Measurements from ENCODE around the gene CHRNA10. TPM values are rescaled to one million over a fixed set of nuclear protein-coding genes. Genes with fewer than 3 reads are reported as not detected.

CHRNA10 gene
- total RNA-seq, 1 donor: 0.86 TPM

GRCh38 chr11:3623121-3623520, 48.1 kb downstream of the CHRNA10 start:
- no peak overlapping the region for H3K4me3 ChIP-seq (ENCODE audit: low read depth, low read length)
- TF ChIP-seq, protein P1, sequence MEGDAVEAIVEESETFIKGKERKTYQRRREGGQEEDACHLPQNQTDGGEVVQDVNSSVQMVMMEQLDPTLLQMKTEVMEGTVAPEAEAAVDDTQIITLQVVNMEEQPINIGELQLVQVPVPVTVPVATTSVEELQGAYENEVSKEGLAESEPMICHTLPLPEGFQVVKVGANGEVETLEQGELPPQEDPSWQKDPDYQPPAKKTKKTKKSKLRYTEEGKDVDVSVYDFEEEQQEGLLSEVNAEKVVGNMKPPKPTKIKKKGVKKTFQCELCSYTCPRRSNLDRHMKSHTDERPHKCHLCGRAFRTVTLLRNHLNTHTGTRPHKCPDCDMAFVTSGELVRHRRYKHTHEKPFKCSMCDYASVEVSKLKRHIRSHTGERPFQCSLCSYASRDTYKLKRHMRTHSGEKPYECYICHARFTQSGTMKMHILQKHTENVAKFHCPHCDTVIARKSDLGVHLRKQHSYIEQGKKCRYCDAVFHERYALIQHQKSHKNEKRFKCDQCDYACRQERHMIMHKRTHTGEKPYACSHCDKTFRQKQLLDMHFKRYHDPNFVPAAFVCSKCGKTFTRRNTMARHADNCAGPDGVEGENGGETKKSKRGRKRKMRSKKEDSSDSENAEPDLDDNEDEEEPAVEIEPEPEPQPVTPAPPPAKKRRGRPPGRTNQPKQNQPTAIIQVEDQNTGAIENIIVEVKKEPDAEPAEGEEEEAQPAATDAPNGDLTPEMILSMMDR (IDR thresholded peaks at IDR 0.05; ENCODE audit: insufficient read depth, low read depth, low read length): no peak
- no peak for DNase-seq (ENCODE audit: low read depth)

DNA sequence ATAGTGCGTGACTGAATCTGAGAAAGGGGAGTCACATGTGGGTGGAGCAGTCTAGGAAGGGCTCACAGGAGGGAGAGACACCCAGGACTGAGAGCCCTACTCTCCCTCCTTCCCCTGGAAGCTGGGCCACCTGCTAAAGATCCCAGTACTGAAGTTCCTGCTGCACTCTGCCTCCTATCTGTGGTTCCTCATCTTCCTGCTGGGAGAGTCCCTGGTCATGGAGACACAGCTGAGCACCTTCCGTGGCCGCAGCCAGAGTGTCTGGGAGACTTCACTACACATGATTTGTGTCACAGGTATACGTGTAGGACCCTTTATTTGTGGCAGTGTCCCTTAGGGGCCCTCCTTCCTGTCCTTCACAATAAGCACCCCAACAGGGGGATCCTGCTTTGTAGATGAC, 48.7 kb downstream of the CHRNA10 start:
- TF ChIP-seq, protein P1 (IDR thresholded peaks at IDR 0.05; ENCODE audit: insufficient read depth, low read depth, low read length): no peak
- no peak for DNase-seq (ENCODE audit: low read depth)
- H3K4me3 ChIP-seq (ENCODE audit: low read depth, low read length): no peak overlapping the region

DNA sequence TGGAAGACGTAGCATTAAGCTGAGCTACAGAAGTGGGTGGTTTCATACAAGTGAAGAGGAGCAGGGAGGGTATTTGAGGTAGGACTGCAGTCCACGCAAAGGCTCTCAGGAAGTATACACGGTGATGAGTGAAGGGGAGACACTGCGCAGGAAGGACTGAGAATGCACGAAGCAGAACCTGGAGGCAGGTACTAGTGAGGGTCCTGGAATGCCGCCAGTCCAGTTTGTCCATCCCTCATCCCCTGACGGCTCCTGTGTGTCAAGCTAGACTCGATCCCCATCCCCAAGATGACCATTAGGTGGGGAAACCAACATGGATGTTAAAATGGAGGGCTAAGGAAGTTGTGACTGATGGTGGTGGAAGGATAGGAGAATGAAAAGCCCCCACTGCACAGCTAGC, 53.2 kb downstream of the CHRNA10 start:
- DNase-seq (ENCODE audit: low read depth): no peak
- TF ChIP-seq, protein P1 (IDR thresholded peaks at IDR 0.05; ENCODE audit: insufficient read depth, low read depth, low read length): no peak
- H3K4me3 ChIP-seq (ENCODE audit: low read depth, low read length): no peak overlapping the region

DNA sequence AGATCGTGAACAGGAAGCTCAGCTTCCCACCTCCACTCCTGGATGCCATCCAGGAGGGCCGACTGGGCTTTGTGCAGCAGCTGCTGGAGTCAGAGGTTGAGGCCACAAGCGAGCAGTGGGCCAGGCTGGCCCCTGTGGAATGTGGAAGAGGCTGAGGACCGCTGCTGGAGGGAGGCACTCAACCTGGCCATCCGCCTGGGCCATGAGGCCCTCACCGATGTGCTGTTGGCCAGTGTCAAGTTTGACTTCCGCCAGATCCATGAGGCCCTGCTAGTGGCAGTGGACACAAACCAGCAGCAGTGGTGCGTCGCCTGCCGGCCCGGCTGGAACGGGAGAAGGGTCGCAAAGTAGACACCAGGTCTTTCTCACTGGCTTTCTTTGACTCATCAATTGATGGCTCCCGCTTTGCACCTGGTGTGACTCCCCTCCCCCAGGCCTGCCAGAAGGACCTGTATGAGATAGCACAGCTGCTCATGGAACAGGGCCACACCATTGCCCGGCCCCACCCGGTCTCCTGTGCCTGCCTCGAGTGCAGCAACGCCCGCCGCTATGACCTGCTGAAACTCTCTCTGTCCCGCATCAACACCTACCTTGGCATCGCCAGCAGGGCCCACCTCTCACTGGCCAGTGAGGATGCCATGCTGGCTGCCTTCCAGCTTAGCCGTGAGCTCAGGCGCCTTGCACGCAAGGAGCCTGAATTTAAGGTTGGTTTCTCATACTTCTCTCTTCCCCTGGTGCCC, 54.3 kb downstream of the CHRNA10 start:
- no peak for DNase-seq (ENCODE audit: low read depth)
- TF ChIP-seq, protein P1 (IDR thresholded peaks at IDR 0.05; ENCODE audit: insufficient read depth, low read depth, low read length): no peak
- no peak overlapping the region for H3K4me3 ChIP-seq (ENCODE audit: low read depth, low read length)

- no peak for DNase-seq (ENCODE audit: low read depth)
- TF ChIP-seq, protein P1 (IDR thresholded peaks at IDR 0.05; ENCODE audit: insufficient read depth, low read depth, low read length): no peak
- H3K4me3 ChIP-seq (ENCODE audit: low read depth, low read length): no peak overlapping the region
Observed at GRCh38 chr11:3615998-3616397, 55.2 kb downstream of the CHRNA10 start.

Small RNA genes lying within 50 kb of the gene (small RNA-seq; reads per million reads assigned to genes)
- gene RF00019 (not detected), gene RNU6-1143P (not detected)

Other genes with a start within 250 kb of the CHRNA10 start
- gene ART5, start 29.4 kb downstream of the CHRNA10 start, total RNA-seq: not detected in 2 replicates
- gene ART1, start 26.3 kb downstream of the CHRNA10 start, total RNA-seq: not detected in 2 replicates
- gene NUP98, start 126.2 kb upstream of the CHRNA10 start, total RNA-seq: 136 and 183 TPM in 2 replicates
- 7.4 and 8.2 TPM in 2 replicates for gene PGAP2, start 137.2 kb upstream of the CHRNA10 start, total RNA-seq
- 9.0 and 9.5 TPM in 2 replicates for gene RHOG, start 169.6 kb upstream of the CHRNA10 start, total RNA-seq
- gene STIM1, start 184.3 kb upstream of the CHRNA10 start, total RNA-seq: 27.4 and 36.7 TPM in 2 replicates